GM13976 (cell line): ENCODE data around the gene CX3CR1.

Source experiments
- DNase-seq: peaks from one replicate; pipeline ENCODE4 v3.0.0; 2012; ENCODE audit warnings: low spot score
- CTCF ChIP-seq: IDR thresholded peaks from 2 replicates; pipeline ENCODE4 v1.5.1; 2012; ENCODE audit warnings: borderline replicate concordance, mild to moderate bottlenecking; ENCODE audit not compliant: insufficient read depth; ENCODE audit errors: extremely low read depth, missing control alignments, control extremely low read depth
- in situ Hi-C: fragments of 300-500 bp; cut with MboI; formaldehyde crosslinking; loops from one replicate; pipeline ENCODE4 v1.12.0; 2022; ENCODE audit warnings: low sequenced_read_pairs, mixed read lengths, inconsistent platforms; ENCODE audit not compliant: unreplicated experiment

Gene CX3CR1

GRCh38 chr3:39285332-39285731 lies 5.5 kb upstream of the CX3CR1 start:
- no peak for TF ChIP-seq CTCF
- in situ Hi-C loops = loop anchor here (5.0 kb wide), 1 partner anchor 98 kb away; no protein-coding TSS in a partner anchor
- no peak for DNase-seq

GRCh38 chr3:39284457-39284881 lies 4.6 kb upstream of the CX3CR1 start:
- TF ChIP-seq CTCF = no peak
- in situ Hi-C loops = no loop called here
- DNase-seq = no peak

GRCh38 chr3:39282057-39282456 lies 2.2 kb upstream of the CX3CR1 start:
- in situ Hi-C loops = no loop called here
- no peak for DNase-seq
- TF ChIP-seq CTCF = no peak

- DNase-seq = no peak
- no peak for TF ChIP-seq CTCF
- in situ Hi-C loops = no loop called here
These were observed 1.7 kb upstream of the CX3CR1 start for GRCh38 chr3:39281533-39281932.

- in situ Hi-C loops = no loop called here
- TF ChIP-seq CTCF = no peak
- no peak for DNase-seq
These were observed 735 bp upstream of the CX3CR1 start for GRCh38 chr3:39280571-39280970.

GRCh38 chr3:39278616-39278935 lies 1.3 kb downstream of the CX3CR1 start:
- TF ChIP-seq CTCF = no peak
- in situ Hi-C loops = loop anchor here (10.0 kb wide), 1 partner anchor 184 kb away; no protein-coding TSS in a partner anchor
- DNase-seq = no peak
